Measurements from ENCODE around the gene NPC2. TPM values are rescaled to one million over a fixed set of nuclear protein-coding genes. Genes with fewer than 3 reads are reported as not detected.

The NPC2 gene
- total RNA-seq, result 100 to 1,000 TPM; 174 to 331 (median 251) TPM

DNA sequence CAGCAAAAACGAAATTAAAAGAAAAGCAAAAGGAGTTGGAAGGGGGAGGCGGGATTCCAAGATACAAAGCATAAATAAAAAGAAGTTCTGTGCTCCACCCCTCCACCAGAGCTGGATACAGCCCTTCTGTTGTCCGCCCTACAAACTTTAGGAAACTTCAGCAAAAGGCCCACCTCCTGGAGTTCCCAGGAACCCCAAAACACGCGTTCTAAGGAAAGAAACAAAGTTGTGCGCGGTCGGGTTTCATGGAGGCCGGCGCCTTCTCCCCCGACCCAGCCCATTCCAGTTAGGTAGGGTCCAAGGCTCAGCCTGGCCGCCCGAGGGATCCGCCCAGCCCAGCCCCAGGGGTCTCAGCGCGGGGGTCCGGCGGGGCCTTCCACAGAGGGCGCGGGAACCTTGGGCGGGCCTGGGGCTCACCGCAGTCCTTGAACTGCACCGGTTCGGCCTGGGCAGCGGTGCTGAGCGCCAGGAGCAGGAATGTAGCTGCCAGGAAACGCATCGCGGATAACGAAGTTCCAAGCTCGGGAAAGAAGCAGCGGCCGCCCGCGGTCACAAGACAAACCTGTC lies at the start of gene NPC2:
Gene NPC2 (minus strand): TSS at position 530 of the 567 bp plus-strand sequence. CDS start 31 bp downstream, at position 499.
- Histone ChIP-seq H3K27ac (peak within 1 kb of the TSS; percentile 86 to 97 (median 96)), H3K4me3 (peak within 1 kb of the TSS; percentile 74 to 99 (median 86)), H3K9me3 (no peaks in the 10 kb centered on the region), H3K27me3 (no peaks in the 10 kb centered on the region), H3K36me3 (peaks cover 0 to 14% (median 0%) of the 10 kb centered on the region in 3 donors), H3K4me1 (peaks cover 0 to 61% (median 13%) of the 10 kb centered on the region in 3 donors)
- no peak for DNase-seq
- 0% methylated on average over 5 of the region's 35 CpGs for WGBS, 2 donors
- intact Hi-C loops (cut with DNase I), result no loop called here
- TF ChIP-seq, protein P1, sequence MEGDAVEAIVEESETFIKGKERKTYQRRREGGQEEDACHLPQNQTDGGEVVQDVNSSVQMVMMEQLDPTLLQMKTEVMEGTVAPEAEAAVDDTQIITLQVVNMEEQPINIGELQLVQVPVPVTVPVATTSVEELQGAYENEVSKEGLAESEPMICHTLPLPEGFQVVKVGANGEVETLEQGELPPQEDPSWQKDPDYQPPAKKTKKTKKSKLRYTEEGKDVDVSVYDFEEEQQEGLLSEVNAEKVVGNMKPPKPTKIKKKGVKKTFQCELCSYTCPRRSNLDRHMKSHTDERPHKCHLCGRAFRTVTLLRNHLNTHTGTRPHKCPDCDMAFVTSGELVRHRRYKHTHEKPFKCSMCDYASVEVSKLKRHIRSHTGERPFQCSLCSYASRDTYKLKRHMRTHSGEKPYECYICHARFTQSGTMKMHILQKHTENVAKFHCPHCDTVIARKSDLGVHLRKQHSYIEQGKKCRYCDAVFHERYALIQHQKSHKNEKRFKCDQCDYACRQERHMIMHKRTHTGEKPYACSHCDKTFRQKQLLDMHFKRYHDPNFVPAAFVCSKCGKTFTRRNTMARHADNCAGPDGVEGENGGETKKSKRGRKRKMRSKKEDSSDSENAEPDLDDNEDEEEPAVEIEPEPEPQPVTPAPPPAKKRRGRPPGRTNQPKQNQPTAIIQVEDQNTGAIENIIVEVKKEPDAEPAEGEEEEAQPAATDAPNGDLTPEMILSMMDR (IDR thresholded peaks at IDR 0.05), result no peak
- TF ChIP-seq POLR2A (IDR thresholded peaks at IDR 0.05), result peak in 2 of 4 donors; percentile 64 to 73

DNA sequence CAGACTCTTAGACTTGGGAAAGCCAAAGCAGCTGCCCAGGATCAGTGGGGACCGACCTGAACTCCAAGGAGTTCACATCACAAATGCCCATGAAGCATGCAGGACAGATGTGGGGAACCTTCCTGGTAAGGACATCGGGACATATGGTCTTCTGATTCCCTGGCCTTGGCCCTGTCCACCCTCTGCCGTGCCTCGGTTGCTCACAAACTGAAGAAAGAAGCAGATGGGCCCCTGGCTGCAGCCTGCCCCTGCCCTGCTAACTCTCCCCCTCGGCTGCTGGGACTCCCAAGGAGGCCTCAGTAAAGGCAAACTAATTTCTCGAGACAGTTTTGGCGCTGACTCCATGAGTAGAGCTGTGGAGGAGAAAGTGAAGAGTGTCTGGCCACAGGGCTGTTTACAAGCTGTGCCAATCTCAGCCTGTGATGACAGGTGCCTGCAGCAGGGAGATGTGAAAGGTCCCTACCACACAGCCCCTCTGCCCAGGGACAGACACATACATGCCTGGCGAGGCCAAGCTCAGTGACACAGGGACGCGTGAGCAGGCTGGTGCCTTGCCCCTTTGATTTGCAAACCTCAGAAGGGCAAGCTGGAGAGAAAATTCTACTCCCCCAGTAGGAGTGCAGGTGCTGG lies 49.1 kb upstream of the NPC2 start:
- DNase-seq, result no peak
- Histone ChIP-seq H3K4me3 (no peak overlapping the region), H3K27ac (no peak overlapping the region), H3K4me1 (no peaks in the 10 kb centered on the region), H3K9me3 (no peaks in the 10 kb centered on the region), H3K36me3 (peaks cover 0 to 48% (median 0%) of the 10 kb centered on the region in 3 donors), H3K27me3 (no peaks in the 10 kb centered on the region)
- WGBS, 2 donors, result 86 to 95% methylated on average over 6 to 8 of the region's 10 CpGs
- intact Hi-C loops (cut with DNase I), result no loop called here
- TF ChIP-seq, protein P1 (IDR thresholded peaks at IDR 0.05), result no peak
- TF ChIP-seq POLR2A (IDR thresholded peaks at IDR 0.05), result no peak

DNA sequence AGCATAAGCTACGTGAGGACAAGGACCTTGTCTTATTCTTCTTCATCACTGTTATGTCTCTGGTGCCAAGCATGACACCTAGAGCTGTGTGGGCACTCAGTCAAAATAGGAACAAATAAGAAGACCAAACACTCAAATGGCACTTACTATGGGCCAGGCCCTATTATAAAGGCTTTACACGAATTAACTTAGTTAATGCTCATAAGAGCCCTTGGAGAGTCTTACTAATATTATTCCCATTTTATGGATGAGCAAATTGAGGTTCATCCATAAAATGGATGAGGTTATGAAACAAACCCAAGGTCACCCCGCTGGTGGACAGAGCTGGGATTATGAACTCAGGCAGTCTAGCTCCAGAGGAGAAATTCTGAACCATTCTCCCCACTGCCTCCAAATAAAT lies 48.1 kb upstream of the NPC2 start:
- intact Hi-C loops (cut with DNase I), result no loop called here

DNA sequence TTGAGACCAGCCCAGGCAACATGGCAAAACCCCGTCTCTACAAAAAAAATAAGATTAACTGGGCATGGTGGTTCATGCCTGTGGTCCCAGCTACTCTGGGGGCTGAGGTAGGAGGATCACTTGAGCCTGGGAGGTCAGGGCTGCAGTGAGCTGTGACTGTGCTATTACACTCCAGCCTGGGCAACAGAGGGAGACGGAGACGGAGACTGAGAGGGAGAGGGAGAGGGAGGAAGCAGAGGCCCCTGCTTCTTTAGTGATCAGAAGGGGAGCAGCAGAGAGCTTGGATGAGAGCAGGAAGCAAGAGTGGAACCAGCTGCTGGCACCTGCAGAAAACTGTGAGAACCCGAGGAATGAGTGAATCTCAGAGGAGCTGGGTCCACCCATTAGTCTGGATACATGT lies 46.4 kb upstream of the NPC2 start:
- Histone ChIP-seq H3K36me3 (peaks cover 0 to 35% (median 0%) of the 10 kb centered on the region in 3 donors), H3K4me3 (no peak overlapping the region), H3K27ac (no peak overlapping the region), H3K4me1 (no peaks in the 10 kb centered on the region), H3K27me3 (no peaks in the 10 kb centered on the region), H3K9me3 (no peaks in the 10 kb centered on the region)
- TF ChIP-seq, protein P1 (IDR thresholded peaks at IDR 0.05), result no peak
- TF ChIP-seq POLR2A (IDR thresholded peaks at IDR 0.05), result no peak
- intact Hi-C loops (cut with DNase I), result no loop called here
- WGBS, 2 donors, result 65 to 86% methylated on average over 3 to 4 of the region's 4 CpGs
- DNase-seq, result no peak

More for the DNA sequence above, 48.1 kb upstream of the NPC2 start:
- no peak overlapping the region for H3K4me3 ChIP-seq
- no peaks in the 10 kb centered on the region for H3K4me1 ChIP-seq
- no peak for DNase-seq
- H3K27me3 ChIP-seq, result no peaks in the 10 kb centered on the region
- WGBS, 2 donors, result 80 to 97% methylated on average over 3 of the region's 3 CpGs
- TF ChIP-seq, protein P1 (IDR thresholded peaks at IDR 0.05), result no peak
- TF ChIP-seq POLR2A (IDR thresholded peaks at IDR 0.05), result no peak
- H3K27ac ChIP-seq, result no peak overlapping the region
- peaks cover 0 to 40% (median 0%) of the 10 kb centered on the region in 3 donors for H3K36me3 ChIP-seq
- no peaks in the 10 kb centered on the region for H3K9me3 ChIP-seq
